ENCODE measurements around the gene MLH3. TPM values are rescaled to one million over a fixed set of nuclear protein-coding genes. Genes with fewer than 3 reads are reported as not detected.

MLH3 gene
- total RNA-seq, 1 experiment from 2014 or later: 48.7 TPM

GRCh38 chr14:74988993-74989392 is 62.3 kb downstream of the MLH3 start:
- Histone ChIP-seq H2AFZ (no peak overlapping the region), H3K4me3 (no peak overlapping the region), H4K20me1 (ENCODE audit: insufficient read depth) (no peaks in the 10 kb centered on the region), H3F3A (ENCODE audit: insufficient read depth, low read depth) (peaks cover 30% of the 10 kb centered on the region), H3K9me2 (ENCODE audit: insufficient read depth) (no peaks in the 10 kb centered on the region), H3K36me3 (ENCODE audit: low read depth) (no peaks in the 10 kb centered on the region), H3K27ac (peak overlapping the region; percentile 35), H3K27me3 (ENCODE audit: insufficient read depth, low read depth) (no peaks in the 10 kb centered on the region), H3K9me3 (ENCODE audit: insufficient read depth, low read depth) (no peaks in the 10 kb centered on the region), H3K79me2 (ENCODE audit: low read depth) (no peaks in the 10 kb centered on the region), H3K4me2 (peak overlapping the region; percentile 43), H3K4me1 (replicated peaks; ENCODE audit: insufficient read depth) (peaks cover 35% of the 10 kb centered on the region)
- CTCF ChIA-PET: no interaction called here
- intact Hi-C loops (cut with micrococcal nuclease; ENCODE audit: unreplicated experiment): loop anchor here (1.0 to 5.0 kb wide), 3 partner anchors 13 to 463 kb away; partner anchors contain the start of genes EIF2B2 and ZC2HC1C
- no peak for TF ChIP-seq CTCF (conservative IDR thresholded peaks at IDR 0.05)
- TF ChIP-seq EZH2 (IDR thresholded peaks at IDR 0.05; ENCODE audit: low read depth): no peak
- POLR2A ChIA-PET (ENCODE audit: unreplicated experiment): interaction anchor here (0.6 kb wide), 2 partner anchors 80 to 263 kb away, joined by 3 to 4 read pairs; partner anchors contain the start of gene ZC2HC1C
- BruUV-seq (replicated peaks): no TSS peak
- no peak for DNase-seq

DNA sequence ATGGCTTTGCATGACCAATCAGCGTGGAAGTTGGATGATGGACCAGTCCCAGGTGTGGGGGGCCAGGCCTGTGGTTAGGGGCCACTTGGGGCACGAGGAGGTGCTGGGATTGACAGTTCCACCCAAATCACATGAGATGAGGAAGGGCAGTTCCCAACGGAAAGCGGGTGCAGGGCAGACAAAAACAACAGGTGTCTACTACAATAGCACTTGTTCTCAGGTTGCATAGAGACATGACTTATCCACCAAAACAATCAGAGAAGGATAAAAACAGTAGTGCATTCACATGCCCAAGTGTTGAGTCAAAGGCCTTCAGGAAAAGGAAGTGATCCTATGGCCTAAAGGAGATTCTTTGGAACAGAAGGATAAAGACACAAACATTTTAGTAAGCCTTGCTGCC is 63.1 kb downstream of the MLH3 start:
- Histone ChIP-seq H3K9me3 (ENCODE audit: insufficient read depth, low read depth) (no peaks in the 10 kb centered on the region), H3K9me2 (ENCODE audit: insufficient read depth) (no peaks in the 10 kb centered on the region), H3K27me3 (ENCODE audit: insufficient read depth, low read depth) (no peaks in the 10 kb centered on the region), H3K79me2 (ENCODE audit: low read depth) (no peaks in the 10 kb centered on the region), H2AFZ (no peak overlapping the region), H3K4me3 (no peak overlapping the region), H4K20me1 (ENCODE audit: insufficient read depth) (no peaks in the 10 kb centered on the region), H3K36me3 (ENCODE audit: low read depth) (no peaks in the 10 kb centered on the region), H3F3A (ENCODE audit: insufficient read depth, low read depth) (peaks cover 30% of the 10 kb centered on the region), H3K4me1 (replicated peaks; ENCODE audit: insufficient read depth) (peaks cover 43% of the 10 kb centered on the region), H3K27ac (peak overlapping the region; percentile 38), H3K4me2 (peak overlapping the region; percentile 52)
- no peak for TF ChIP-seq EZH2 (IDR thresholded peaks at IDR 0.05; ENCODE audit: low read depth)
- TF ChIP-seq CTCF (conservative IDR thresholded peaks at IDR 0.05): no peak; the same call in 1 of the 2 replicates
- peak; percentile 94 to 100 for DNase-seq
- ChIA-PET CTCF (no interaction called here), POLR2A (ENCODE audit: unreplicated experiment) (interaction anchor here (0.6 kb wide), 2 partner anchors 264 to 422 kb away, joined by 3 to 5 read pairs; no protein-coding TSS in a partner anchor)
- no TSS peak for BruUV-seq (replicated peaks)
- intact Hi-C loops (cut with micrococcal nuclease; ENCODE audit: unreplicated experiment): loop anchor here (1.0 to 5.0 kb wide), 3 partner anchors 14 to 464 kb away; partner anchors contain the start of genes EIF2B2 and ZC2HC1C

- Histone ChIP-seq H3K79me2 (ENCODE audit: low read depth) (no peaks in the 10 kb centered on the region), H2AFZ (no peak overlapping the region), H3K27me3 (ENCODE audit: insufficient read depth, low read depth) (no peaks in the 10 kb centered on the region), H3F3A (ENCODE audit: insufficient read depth, low read depth) (peaks cover 37% of the 10 kb centered on the region), H3K27ac (no peak overlapping the region), H3K9me3 (ENCODE audit: insufficient read depth, low read depth) (no peaks in the 10 kb centered on the region), H3K4me1 (replicated peaks; ENCODE audit: insufficient read depth) (peaks cover 37% of the 10 kb centered on the region), H3K9me2 (ENCODE audit: insufficient read depth) (no peaks in the 10 kb centered on the region), H4K20me1 (ENCODE audit: insufficient read depth) (no peaks in the 10 kb centered on the region), H3K4me3 (no peak overlapping the region), H3K36me3 (ENCODE audit: low read depth) (no peaks in the 10 kb centered on the region), H3K4me2 (no peak overlapping the region)
- ChIA-PET POLR2A (ENCODE audit: unreplicated experiment) (interaction anchor here (0.6 kb wide), 1 partner anchor 39 kb away, joined by 4 read pairs; no protein-coding TSS in a partner anchor), CTCF (no interaction called here)
- no TSS peak for BruUV-seq (replicated peaks)
- intact Hi-C loops (cut with micrococcal nuclease; ENCODE audit: unreplicated experiment): loop anchor here (5.0 kb wide), 1 partner anchor 466 kb away; no protein-coding TSS in a partner anchor
- TF ChIP-seq EZH2 (IDR thresholded peaks at IDR 0.05; ENCODE audit: low read depth) (no peak), CTCF (conservative IDR thresholded peaks at IDR 0.05) (no peak)
- DNase-seq: no peak
Measured at GRCh38 chr14:74985806-74986205, 65.5 kb downstream of the MLH3 start.

Measured in PC-9 (cell line).